ENCODE measurements around the gene NEBL. TPM values are rescaled to one million over a fixed set of nuclear protein-coding genes. Genes with fewer than 3 reads are reported as not detected.

The NEBL gene
- total and polyA plus RNA-seq, 2 of the 4 experiments (the other 2 are of a cell fraction), result under 0.01 TPM

DNA sequence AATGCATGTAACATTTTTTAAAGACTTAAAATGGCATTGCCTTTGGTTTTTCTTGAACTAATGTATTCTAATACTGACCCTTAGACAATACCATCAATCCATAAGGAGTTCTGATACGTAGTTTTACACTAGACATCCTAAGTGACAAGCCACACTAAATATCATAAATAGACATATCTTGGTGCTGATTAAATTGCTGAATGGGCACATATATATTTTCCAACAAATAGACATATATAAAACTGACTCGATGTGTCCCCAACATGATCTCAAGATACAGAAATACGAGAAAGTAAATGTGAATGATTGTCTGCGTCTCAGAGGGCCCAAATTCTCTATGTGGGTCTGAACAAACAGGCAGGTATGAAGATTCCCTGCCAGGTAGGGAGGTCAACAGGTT, 99.8 kb downstream of the NEBL start:
- no peak overlapping the region for H4K8ac ChIP-seq (ENCODE audit: low read depth in 2 of 2, low read length in 2 of 2)
- no peak overlapping the region for H2BK5ac ChIP-seq (ENCODE audit: low read depth, low read length, poor library complexity, severe bottlenecking)
- H3K27me3 ChIP-seq (ENCODE audit: control insufficient read depth, insufficient read depth, low read length), result no peaks in the 10 kb centered on the region
- dilution Hi-C loops (cut with HindIII; ENCODE audit: low sequenced_read_pairs, unreplicated experiment), result no loop called here
- no peak for DNase-seq
- POLR2A ChIA-PET (ENCODE audit: unreplicated experiment), result no interaction called here
- H3K9me1 ChIP-seq (ENCODE audit: insufficient read depth, low read length), result no peaks in the 10 kb centered on the region
- no peak for ATAC-seq (ENCODE audit: low read depth)
- intact Hi-C loops (cut with micrococcal nuclease), result no loop called here
- H2BK15ac ChIP-seq (ENCODE audit: low read depth, low read length), result no peak overlapping the region
- no peak overlapping the region for H2BK20ac ChIP-seq (ENCODE audit: low read depth, low read length)
- H3K14ac ChIP-seq (replicated peaks; ENCODE audit: low read depth, low read length), result no peak overlapping the region
- H2AFZ ChIP-seq (replicated peaks; ENCODE audit: low read length, poor library complexity), result no peak overlapping the region
- H3K4me3 ChIP-seq (ENCODE audit: insufficient read depth, low read depth, low read length), result no peak overlapping the region
- TF ChIP-seq CEBPB (IDR thresholded peaks at IDR 0.05; ENCODE audit: low read depth, low read length) (no peak), RCOR1 (IDR thresholded peaks at IDR 0.05; ENCODE audit: insufficient replicate concordance, low read length) (no peak), CTCF (conservative IDR thresholded peaks at IDR 0.05; ENCODE audit: low read depth, low read length) (no peak), FOS (IDR thresholded peaks at IDR 0.05; ENCODE audit: low read depth, low read length) (no peak), MAFK (IDR thresholded peaks at IDR 0.05; ENCODE audit: low read depth, low read length) (peak; percentile 53)
- no peak overlapping the region for H4K91ac ChIP-seq (ENCODE audit: insufficient read depth, low read depth, low read length)
- no peak overlapping the region for H3K4ac ChIP-seq (ENCODE audit: low read depth, low read length)
- H3K23ac ChIP-seq (ENCODE audit: low read depth, low read length), result no peak overlapping the region
- H4K20me1 ChIP-seq (ENCODE audit: insufficient read depth, low read length), result no peaks in the 10 kb centered on the region
- no peaks in the 10 kb centered on the region for H3K4me1 ChIP-seq (ENCODE audit: control insufficient read depth, insufficient read depth, low read length)
- H3K18ac ChIP-seq (ENCODE audit: low read depth, low read length), result no peak overlapping the region
- no peaks in the 10 kb centered on the region for H3K79me1 ChIP-seq (ENCODE audit: low read depth in 1 of 2, low read length in 2 of 2)
- no peaks in the 10 kb centered on the region for H3K36me3 ChIP-seq (ENCODE audit: control insufficient read depth, insufficient read depth, low read length)
- H3K27ac ChIP-seq (ENCODE audit: insufficient read depth, low read length), result no peak overlapping the region
- in situ Hi-C loops (cut with MboI; ENCODE audit: low sequenced_read_pairs), result no loop called here
- no peak overlapping the region for H2AK9ac ChIP-seq (replicated peaks; ENCODE audit: low read depth, low read length, poor library complexity)
- no peak overlapping the region for H3K4me2 ChIP-seq (ENCODE audit: low read depth, low read length)
- CTCF ChIA-PET, result interaction anchor here (0.6 kb wide), 1 partner anchor 34 kb away, joined by 3 read pairs; no protein-coding TSS in a partner anchor
- BruUV-seq (replicated peaks), result no TSS peak
- WGBS, 2 experiments (ENCODE audit: extremely low coverage in 2 of 2, insufficient read length in 1 of 2), result no CpG with 5 or more reads among the region's 4 CpGs
- H3K56ac ChIP-seq (ENCODE audit: extremely low read depth, insufficient read depth, low read length), result no peak overlapping the region
- H3K9me3 ChIP-seq (ENCODE audit: control insufficient read depth, insufficient read depth, low read length), result peaks cover 7% of the 10 kb centered on the region
- H3K9ac ChIP-seq (ENCODE audit: low read depth, low read length), result no peak overlapping the region
- H4K5ac ChIP-seq (ENCODE audit: low read depth, low read length), result no peak overlapping the region
- no peak overlapping the region for H2BK120ac ChIP-seq (ENCODE audit: low read depth, low read length)
- no peak overlapping the region for H2AK5ac ChIP-seq (ENCODE audit: low read depth, low read length)

Data from IMR-90 (cell line).